Stimulated activated CD8-positive, alpha-beta memory T cell treated with anti-CD3 and anti-CD28 coated beads, Interleukin-2, amount 100 ng/mL, for 48 hours (primary cell): ENCODE results near the gene KRT24.
"Not testable (repeated sequence)": the region's sequence is repeated elsewhere in the genome, so short reads cannot be mapped to it uniquely, and the experiment has no call there.

Experiments
- DNase-seq, 2 donors: peaks; one replicate each; pipeline ENCODE4 v3.0.0-alpha.2; 2020; ENCODE audit warnings: low read depth in 2 of 2

The KRT24 gene

GRCh38 chr17:40703652-40704051, at the start of gene KRT24:
TSS of gene KRT24 (minus strand) at chr17:40703752. CDS start at chr17:40703693, 59 bp downstream.
- no peak for DNase-seq

DNA sequence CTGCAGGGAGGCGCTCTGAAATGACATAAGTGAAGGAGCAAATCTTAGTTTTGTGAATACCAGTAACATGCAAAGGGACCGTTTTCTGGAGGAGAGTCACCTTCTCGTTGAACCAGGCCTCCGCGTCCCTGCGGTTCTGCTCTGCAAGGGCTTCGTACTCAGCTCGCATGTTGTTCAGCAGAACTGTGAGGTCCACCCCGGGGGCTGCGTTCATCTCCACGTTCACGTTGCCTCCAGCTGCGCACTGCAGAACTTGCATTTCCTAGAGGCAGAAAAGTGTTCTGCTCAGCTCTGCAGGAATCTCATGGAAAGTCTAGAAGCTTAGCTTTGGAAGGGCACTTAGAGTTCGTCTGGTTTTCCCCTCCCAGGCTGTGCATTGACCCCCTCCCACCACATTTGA, 47.5 kb upstream of the KRT24 start:
- DNase-seq: no peak

DNA sequence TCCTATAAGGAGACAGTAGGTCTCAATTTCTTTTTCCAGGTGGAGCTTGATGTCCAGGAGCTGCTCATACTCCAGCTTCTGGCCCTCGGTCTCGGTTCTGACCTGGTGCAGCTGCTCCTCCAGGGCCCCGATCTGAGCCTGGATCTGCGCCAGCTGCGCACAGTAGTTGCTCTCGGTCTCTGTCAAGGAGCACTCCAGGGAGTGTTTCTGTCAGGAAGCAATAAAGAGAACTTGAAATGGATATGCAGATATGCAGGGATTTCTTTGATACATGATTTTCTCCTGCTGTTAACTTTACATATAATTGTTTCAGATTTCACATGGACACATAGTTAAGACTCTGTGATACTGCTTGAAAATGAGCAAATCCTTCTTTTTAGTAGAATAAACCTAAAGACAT, 46.8 kb upstream of the KRT24 start:
- no peak for DNase-seq

- DNase-seq: not testable (repeated sequence)
Observed at GRCh38 chr17:40748666-40749065, 45.1 kb upstream of the KRT24 start.

DNA sequence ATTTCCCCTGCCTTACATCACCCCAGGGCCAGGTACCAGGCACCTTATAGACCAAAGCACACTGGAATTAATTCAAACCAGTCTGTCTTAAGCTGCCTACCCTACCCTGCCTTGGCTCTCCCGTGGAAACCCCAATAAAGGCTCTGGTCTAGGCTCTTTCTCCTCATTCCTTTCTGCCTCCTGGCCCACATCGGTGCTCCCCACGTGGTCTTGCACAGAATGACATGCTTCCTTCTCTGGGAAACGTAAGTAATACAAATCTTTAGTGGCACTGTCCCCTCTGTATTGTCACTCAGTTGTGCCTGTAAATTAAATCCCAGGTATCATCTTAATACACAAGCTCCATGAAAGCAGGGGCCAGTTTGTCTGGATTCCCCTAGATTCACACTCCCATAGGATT, 35.0 kb upstream of the KRT24 start:
- DNase-seq: no peak

GRCh38 chr17:40735016-40735415, 31.5 kb upstream of the KRT24 start:
- DNase-seq: no peak

DNA sequence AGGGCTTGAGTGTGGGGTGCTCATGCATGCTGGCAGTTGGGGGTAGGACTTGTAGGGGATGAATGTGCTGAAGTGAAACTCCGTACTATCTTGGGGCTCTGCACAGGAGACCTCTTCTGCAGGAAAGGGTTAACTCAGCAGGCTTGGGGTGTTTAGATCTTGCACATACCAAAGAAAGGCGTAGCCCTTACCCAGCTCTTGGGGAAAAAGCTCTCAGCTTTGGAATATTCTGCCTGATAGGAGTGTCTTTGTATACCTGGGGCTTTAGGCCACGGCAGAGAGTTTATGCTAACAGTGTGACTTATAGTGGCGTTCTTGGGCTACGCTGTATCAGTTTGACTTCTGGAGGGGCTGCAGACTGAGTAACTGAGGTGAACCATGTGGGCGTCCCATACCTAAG, 30.5 kb upstream of the KRT24 start:
- DNase-seq: no peak

DNA sequence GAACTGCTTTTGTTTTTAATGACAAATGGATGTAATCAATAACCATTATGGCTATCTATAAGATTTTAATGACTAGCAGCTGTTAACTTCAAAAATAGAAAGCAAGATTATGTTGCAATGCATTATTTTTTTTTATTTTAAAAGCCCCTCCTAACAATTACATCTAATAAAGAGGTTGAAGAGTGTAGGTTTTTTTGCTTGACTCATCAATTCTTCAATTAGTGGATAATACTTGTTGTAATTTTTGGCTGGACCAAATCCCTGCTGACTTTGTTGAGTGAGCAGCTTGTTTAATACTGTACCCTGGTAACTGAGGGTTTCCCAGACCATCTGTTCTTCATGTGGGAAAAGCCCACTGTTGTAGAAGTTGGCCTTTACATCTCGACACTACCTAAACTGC, 27.4 kb upstream of the KRT24 start:
- DNase-seq: no peak

GRCh38 chr17:40727447-40728231, 24.1 kb upstream of the KRT24 start:
- no peak for DNase-seq

GRCh38 chr17:40726919-40727318, 23.4 kb upstream of the KRT24 start:
- DNase-seq: no peak

DNA sequence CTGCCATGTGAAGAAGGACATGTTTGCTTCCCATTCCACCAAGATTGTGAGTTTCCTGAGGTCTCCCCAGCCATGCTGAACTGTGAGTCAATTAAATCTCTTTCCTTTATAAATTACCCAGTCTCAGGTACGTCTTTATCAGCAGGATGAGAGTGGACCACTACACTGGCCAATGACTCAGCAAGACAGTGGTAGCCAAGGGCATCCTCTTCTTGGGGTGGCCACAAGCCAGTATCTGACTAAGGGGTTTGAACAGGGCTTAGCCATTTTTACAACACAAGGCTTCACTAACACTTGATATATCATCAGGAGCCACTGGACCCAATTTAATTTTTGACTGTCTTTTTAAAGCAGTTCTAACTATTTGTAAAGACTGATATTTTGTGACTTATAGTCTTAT, 21.1 kb upstream of the KRT24 start:
- DNase-seq: no peak

DNA sequence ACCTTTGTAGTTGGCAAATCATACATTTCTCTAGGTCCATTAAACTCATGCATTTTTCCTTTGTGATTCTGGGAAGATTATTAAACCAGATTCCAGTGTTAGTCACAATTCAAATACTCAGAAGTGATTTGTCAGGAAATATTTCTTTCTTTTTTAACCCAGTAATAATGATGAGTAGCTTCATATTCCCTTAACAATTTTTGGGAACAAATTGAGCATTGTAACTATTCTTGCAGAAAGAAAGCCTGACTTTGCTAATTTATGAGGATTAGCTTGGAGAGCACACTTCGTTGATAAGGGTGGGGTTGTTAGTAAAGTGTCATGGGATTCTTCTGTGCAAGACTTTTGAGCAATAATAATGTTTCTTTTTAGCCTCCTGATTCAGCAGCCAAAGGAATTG, 18.7 kb upstream of the KRT24 start:
- no peak for DNase-seq

GRCh38 chr17:40720899-40721298, 17.3 kb upstream of the KRT24 start:
- no peak for DNase-seq

DNA sequence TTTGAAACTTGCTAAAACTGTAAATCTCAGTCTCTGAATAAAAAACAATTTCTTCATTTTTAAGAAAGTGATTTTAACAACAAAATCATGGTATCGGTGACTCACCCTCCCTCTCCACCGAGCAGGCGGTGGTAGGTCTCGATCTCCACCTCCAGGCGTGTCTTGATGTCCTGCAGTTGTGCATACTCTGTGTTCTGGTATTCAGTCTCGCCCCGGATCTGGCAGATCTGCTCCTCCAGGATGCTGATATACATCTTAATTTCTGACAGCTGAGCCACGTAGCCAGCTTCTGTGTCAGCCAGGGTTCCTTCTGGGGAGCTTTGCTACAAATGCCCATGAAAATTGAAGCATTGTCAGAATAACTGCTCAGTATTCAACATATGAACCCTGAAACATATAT, 15.4 kb upstream of the KRT24 start:
- no peak for DNase-seq

DNA sequence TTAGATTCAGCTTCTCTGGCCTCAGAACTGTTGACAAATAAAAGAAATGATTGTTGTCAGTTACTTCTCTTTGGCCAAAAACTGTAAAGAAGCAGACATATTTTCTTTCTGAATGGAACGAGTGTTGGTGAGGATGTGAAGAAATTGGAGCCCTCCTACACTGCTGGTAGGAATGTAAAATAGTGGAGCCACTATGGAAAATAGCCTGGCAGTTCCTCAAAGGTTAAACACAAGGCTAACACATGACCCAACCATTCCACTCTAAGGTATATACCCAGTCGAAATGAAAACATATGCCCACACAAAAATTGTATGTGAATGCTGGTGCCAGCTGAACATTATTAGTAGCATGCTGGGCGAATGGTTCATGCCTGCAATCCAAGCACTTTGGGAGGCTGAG, 14.2 kb upstream of the KRT24 start:
- no peak for DNase-seq

GRCh38 chr17:40714473-40714872, 10.9 kb upstream of the KRT24 start:
- DNase-seq: no peak

DNA sequence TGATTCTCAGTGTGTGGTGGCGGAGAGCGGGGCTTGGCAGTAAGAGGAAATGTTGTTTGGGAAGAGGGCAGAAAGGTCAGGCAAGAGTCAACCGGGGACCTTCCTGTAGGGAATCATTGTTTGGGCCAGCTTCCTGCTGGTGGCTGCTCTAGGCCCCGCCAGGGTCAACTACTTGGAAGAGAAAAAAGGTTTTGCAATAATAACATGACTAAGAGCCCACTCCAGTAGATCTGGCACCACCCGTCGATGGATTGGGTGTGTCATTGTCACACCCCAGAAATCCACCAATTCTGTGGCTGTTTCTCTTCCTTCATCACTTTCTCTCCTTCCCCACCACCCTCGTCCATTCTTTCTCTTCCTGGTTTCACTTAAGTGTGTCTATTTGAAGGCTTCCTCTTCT, 4.2 kb upstream of the KRT24 start:
- DNase-seq: no peak

DNA sequence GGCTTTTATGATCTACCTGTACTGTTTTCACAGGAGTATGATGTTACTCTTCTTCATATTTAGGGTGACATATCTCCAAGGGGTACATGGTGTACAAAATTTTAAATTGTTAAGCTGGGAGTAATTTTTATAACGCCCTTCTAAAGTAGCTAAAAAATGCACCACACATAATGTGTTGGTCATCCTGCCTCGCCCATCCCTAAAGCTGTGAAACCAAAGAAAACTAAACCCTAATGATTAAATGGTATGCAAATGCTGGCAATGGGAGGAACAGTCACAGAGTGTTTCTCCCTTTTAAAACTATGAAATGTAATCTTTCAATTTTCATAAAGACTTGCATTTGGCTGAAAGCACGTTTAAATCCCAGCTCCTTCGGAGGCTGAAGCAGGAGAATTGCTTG, 2.0 kb upstream of the KRT24 start:
- DNase-seq: no peak

DNA sequence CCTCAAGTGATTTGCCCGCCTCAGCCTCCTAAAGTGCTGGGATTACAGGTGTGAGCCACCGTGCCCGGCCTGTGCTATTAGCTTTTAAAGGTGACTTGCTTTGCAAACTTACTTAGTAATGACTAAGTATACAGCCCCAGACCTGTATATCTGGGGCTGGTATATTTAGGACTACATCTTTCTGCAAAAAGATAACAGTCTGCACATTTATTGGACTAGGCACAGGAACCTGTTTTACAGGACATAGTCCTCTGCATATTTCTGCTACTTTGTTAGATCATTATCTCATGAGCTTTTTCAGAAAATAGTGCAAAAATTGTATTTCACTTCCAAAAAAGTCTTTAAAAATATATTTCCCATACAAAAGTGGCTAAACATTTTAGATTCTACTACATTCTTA, 1.3 kb downstream of the KRT24 start:
- DNase-seq: no peak

DNA sequence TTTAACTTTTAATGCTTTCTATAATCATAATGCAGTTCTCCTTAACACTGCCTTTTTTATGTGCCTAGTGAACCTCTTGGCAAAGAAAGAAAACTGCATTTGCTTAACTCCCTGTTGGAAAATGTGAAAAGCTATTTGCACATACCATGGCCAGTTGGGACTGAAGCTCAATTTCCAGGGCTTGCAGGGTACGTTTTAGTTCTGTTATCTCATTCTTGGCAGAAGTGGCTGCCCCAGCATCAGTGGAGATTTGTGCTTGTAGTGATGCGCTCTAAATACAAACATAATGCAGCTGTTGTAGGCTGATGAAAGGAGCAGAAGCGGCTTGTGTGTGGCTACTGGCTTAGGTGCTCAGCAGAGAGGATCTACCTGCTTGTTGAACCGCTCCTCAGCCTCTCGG, 3.7 kb downstream of the KRT24 start:
- DNase-seq: no peak

GRCh38 chr17:40699371-40699770, 4.2 kb downstream of the KRT24 start:
- no peak for DNase-seq

DNA sequence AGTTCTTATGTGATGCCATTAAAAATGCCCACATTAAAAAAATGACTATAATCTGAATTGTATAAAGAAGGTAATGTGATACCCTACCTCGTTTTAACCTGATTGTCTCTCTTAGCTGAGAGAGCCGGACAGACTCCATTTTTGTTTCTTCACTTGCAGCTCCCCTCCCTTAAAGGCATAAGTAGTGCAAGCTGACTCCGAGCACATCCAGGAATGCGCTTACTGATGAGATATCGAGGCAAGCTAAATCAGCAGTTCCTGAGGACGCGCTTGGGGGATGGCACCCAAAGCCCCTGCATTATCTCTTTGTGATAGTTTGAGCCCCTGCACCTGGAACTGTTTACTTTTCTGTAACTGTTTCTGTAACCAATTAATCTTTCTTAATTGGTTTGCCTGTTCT, 6.3 kb downstream of the KRT24 start:
- DNase-seq: no peak

GRCh38 chr17:40696651-40697072, 6.9 kb downstream of the KRT24 start:
- no peak for DNase-seq

DNA sequence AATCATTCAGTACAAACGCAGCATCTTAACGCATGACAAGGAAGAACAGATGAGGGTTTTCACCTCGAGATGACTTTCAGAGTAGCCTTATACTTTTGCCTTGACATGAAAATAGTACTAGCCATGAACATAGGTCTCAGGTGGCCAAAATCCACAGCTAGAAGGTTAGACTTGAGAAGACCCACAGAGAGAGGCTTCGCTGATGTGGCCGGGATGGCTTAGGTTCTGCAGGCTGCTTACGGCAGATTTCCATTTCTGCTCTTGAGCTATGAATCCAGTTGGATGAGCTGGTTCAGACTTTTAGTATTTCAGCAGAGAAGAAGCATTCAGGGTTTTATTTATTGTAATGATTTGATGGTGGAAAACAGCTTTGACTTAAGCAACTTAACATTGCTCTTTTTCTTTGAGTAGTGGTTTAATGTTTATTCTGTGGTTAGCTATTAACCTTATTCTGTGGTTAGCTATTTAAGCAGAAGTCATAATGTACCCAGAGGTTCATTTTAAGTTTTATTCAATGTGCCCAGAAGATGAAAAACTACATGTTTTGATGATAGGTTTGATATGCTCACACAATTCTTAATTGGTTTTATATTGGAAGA, 7.6 kb downstream of the KRT24 start:
- DNase-seq: no peak
